HAP-1 (cell line): ENCODE data around the gene MUC5B.

Experiments
- DNase-seq, 2 experiments: peaks; one replicate each; pipeline ENCODE4 v3.0.0-alpha.2; 2016 to 2020; ENCODE audit warnings: low spot score in 2 of 2
- H3K27me3 ChIP-seq: fragments of 250-450 bp; sonication (Bioruptor Pico); 2 replicates; pipeline ENCODE4 v1.5.1; 2020; ENCODE audit warnings: low read depth, mild to moderate bottlenecking, moderate library complexity
- H3K36me3 ChIP-seq: fragments of 250-450 bp; sonication (Bioruptor Pico); replicated peaks from 2 replicates; pipeline ENCODE4 v1.5.1; 2020; ENCODE audit warnings: mild to moderate bottlenecking
- H3K4me1 ChIP-seq: fragments of 250-450 bp; sonication (Bioruptor Pico); 2 replicates; pipeline ENCODE4 v1.5.1; 2020; ENCODE audit warnings: mild to moderate bottlenecking
- H3K4me3 ChIP-seq: fragments of 250-450 bp; sonication (Bioruptor Pico); 2 replicates; pipeline ENCODE4 v1.5.1; 2020; ENCODE audit warnings: mild to moderate bottlenecking, moderate library complexity
- H3K9me3 ChIP-seq: fragments of 250-450 bp; sonication (Bioruptor Pico); 2 replicates; pipeline ENCODE4 v1.5.1; 2020; ENCODE audit warnings: mild to moderate bottlenecking, moderate library complexity
- in situ Hi-C: fragments of 300-500 bp; cut with MboI; formaldehyde crosslinking; loops from 3 replicates; pipeline ENCODE4 v1.14.3; 2020; ENCODE audit warnings: low sequenced_read_pairs, inconsistent platforms, mixed read lengths

The MUC5B gene

GRCh38 chr11:1307163-1307870, 84.5 kb downstream of the MUC5B start:
- Histone ChIP-seq H3K9me3 (peaks cover 12% of the 10 kb centered on the region), H3K4me3 (no peak overlapping the region), H3K27me3 (no peaks in the 10 kb centered on the region), H3K4me1 (peaks cover 9% of the 10 kb centered on the region), H3K36me3 (no peaks in the 10 kb centered on the region)
- DNase-seq: no peak
- in situ Hi-C loops: no loop called here

- in situ Hi-C loops: no loop called here
- DNase-seq: no peak
- peaks cover 9% of the 10 kb centered on the region for H3K4me1 ChIP-seq
These were observed 85.3 kb downstream of the MUC5B start for GRCh38 chr11:1307998-1308742.

GRCh38 chr11:1308743-1309497, 86.1 kb downstream of the MUC5B start:
- no peaks in the 10 kb centered on the region for H3K27me3 ChIP-seq
- H3K36me3 ChIP-seq: no peaks in the 10 kb centered on the region
- peak overlapping the region; percentile 48 for H3K4me3 ChIP-seq
- in situ Hi-C loops: no loop called here
- DNase-seq: no peak
- peaks cover 12% of the 10 kb centered on the region for H3K9me3 ChIP-seq
- H3K4me1 ChIP-seq: peaks cover 9% of the 10 kb centered on the region

More at GRCh38 chr11:1307998-1308742, 85.3 kb downstream of the MUC5B start:
- no peaks in the 10 kb centered on the region for H3K27me3 ChIP-seq
- H3K36me3 ChIP-seq: no peaks in the 10 kb centered on the region
- peak overlapping the region; percentile 48 for H3K4me3 ChIP-seq
- H3K9me3 ChIP-seq: peaks cover 12% of the 10 kb centered on the region

GRCh38 chr11:1309498-1310317, 86.8 kb downstream of the MUC5B start, which contains the start of gene TOLLIP:
Gene TOLLIP, minus strand, starts transcription at chr11:1309632. Its CDS starts 134 bp downstream, at chr11:1309498.
- Histone ChIP-seq H3K4me1 (peaks cover 9% of the 10 kb centered on the region), H3K27me3 (no peaks in the 10 kb centered on the region), H3K4me3 (peak within 1 kb of the TSS; percentile 48), H3K9me3 (peaks cover 12% of the 10 kb centered on the region), H3K36me3 (no peaks in the 10 kb centered on the region)
- peak; percentile 85 to 95 for DNase-seq
- in situ Hi-C loops: no loop called here

- in situ Hi-C loops: no loop called here
- H3K9me3 ChIP-seq: peaks cover 12% of the 10 kb centered on the region
- no peak for DNase-seq
These were observed 87.4 kb downstream of the MUC5B start for GRCh38 chr11:1310318-1310687.

GRCh38 chr11:1310772-1311468, 88.1 kb downstream of the MUC5B start:
- Histone ChIP-seq H3K4me1 (peaks cover 9% of the 10 kb centered on the region), H3K9me3 (peaks cover 12% of the 10 kb centered on the region), H3K4me3 (no peak overlapping the region), H3K27me3 (no peaks in the 10 kb centered on the region), H3K36me3 (no peaks in the 10 kb centered on the region)
- in situ Hi-C loops: no loop called here
- no peak for DNase-seq

More at GRCh38 chr11:1310318-1310687, 87.4 kb downstream of the MUC5B start:
- H3K36me3 ChIP-seq: no peaks in the 10 kb centered on the region
- peaks cover 9% of the 10 kb centered on the region for H3K4me1 ChIP-seq
- no peaks in the 10 kb centered on the region for H3K27me3 ChIP-seq
- no peak overlapping the region; the same call in 1 of the 2 replicates for H3K4me3 ChIP-seq
